HTERT RPE-1 (cell line): ENCODE measurements around the gene POMT2.
"Not testable (repeated sequence)": the region's sequence is repeated elsewhere in the genome, so short reads cannot be mapped to it uniquely, and the experiment has no call there.

Experiments used
- in situ Hi-C: fragments of 300-500 bp; cut with MboI; formaldehyde crosslinking; loops from 4 replicates; pipeline ENCODE4 v1.14.3; 2020; ENCODE audit warnings: low sequenced_read_pairs

The POMT2 gene, protein sequence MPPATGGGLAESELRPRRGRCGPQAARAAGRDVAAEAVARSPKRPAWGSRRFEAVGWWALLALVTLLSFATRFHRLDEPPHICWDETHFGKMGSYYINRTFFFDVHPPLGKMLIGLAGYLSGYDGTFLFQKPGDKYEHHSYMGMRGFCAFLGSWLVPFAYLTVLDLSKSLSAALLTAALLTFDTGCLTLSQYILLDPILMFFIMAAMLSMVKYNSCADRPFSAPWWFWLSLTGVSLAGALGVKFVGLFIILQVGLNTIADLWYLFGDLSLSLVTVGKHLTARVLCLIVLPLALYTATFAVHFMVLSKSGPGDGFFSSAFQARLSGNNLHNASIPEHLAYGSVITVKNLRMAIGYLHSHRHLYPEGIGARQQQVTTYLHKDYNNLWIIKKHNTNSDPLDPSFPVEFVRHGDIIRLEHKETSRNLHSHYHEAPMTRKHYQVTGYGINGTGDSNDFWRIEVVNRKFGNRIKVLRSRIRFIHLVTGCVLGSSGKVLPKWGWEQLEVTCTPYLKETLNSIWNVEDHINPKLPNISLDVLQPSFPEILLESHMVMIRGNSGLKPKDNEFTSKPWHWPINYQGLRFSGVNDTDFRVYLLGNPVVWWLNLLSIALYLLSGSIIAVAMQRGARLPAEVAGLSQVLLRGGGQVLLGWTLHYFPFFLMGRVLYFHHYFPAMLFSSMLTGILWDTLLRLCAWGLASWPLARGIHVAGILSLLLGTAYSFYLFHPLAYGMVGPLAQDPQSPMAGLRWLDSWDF

DNA sequence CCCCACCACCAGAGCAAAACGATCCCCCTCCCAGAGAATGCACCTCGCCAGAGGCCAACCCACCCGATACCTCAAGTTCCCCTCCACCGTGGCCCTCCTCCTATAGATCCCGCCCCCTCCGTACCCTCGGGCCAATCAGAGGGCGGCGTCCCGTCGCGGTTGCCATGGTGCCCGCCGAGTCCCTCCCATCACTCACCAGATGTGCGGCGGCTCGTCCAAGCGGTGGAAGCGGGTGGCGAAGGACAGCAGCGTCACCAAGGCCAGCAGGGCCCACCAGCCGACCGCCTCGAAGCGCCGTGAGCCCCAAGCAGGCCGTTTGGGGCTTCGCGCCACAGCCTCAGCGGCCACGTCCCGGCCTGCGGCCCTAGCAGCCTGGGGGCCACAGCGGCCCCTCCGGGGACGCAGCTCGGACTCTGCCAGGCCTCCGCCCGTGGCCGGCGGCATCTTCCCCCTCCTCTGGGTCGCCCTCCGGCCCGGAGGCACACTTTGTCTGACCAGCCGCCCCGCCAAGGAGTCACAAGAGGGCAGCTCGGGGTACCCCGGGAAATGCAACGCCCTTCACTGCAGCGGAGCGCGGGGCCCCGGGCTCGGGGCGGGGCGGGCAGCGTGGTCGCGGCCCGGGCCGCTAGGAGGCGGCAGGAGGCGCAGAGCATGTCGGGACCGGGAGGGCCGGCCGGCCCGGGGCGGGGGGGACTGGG, at the start of gene POMT2:
Gene POMT2 (minus strand): TSS at position 646 of the 698 bp plus-strand sequence. CDS start 202 bp downstream, at position 444.
- in situ Hi-C loops: no loop called here

DNA sequence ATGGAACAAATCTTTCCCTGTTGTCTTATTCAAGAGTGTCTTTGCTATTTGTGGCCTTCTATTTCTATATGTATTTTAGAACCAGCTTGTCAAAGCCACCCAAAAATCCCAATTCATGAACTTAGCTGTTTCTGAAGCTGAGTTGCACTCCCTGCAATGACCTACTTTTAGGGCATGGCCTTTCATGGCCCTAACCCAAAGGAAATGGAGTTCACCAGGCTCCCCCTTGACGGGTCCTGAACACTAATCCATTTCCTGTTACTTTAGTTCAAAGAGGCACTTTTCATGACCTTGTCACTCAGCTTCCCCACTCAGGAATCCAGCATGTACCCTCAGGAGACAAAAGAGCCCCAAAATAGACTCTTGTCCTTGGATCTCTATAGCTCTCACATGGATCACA, 48.6 kb upstream of the POMT2 start:
- in situ Hi-C loops: no loop called here

DNA sequence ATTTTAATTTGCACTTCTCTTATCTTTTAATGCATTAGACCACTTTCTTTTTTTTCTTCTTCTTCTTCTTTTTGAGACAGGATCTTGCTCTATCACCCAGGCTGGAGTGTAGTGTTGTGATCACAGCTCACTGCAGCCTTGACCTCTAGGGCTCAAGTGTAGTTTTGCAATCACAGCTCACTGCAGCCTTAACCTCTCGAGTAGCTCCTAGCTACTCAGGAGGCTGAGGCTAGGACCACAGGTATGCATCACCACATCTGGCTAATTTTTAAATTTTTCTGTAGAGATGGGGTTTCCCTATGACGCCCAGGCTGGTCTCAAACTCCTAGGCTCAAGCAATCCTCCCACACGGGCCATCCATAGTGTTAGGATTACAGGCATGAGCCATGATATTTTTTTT, 43.5 kb upstream of the POMT2 start:
- in situ Hi-C loops: no loop called here

DNA sequence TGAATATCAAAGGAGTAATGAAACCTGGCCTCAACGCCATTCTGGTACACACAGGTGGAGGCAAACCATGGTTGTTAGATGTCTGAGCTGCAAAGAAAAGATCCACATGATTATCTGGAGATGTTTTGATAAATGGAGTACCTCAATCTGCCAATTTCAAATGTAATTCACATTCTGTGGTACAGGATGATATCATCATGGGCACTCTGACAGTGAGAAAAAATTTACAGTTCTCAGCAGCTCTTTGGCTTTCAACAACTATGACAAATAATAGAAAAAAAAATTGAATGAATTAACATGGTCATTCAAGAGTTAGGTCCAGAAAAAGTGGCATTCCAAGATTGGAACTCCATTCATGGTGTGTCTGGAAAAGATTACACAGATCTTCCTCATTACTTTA, 38.9 kb upstream of the POMT2 start:
- in situ Hi-C loops: no loop called here

DNA sequence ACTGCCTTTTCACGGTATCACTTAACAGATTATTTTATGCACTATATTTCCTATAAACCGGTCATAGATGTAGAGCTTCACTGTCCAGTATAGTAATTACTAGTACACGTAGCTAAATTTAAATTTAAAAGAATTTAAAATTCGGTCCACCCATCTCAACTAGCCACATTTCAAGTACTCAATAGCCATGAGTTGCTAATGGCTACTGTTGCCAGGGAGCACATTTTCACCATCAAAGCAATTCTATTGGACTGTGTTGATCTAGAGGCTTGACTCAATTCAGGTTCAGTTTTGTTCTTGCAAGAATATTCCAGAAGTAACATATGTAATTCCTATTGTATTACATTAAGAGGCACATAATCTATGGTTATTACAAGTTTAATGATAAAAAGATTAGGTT, 36.2 kb upstream of the POMT2 start:
- in situ Hi-C loops: no loop called here

DNA sequence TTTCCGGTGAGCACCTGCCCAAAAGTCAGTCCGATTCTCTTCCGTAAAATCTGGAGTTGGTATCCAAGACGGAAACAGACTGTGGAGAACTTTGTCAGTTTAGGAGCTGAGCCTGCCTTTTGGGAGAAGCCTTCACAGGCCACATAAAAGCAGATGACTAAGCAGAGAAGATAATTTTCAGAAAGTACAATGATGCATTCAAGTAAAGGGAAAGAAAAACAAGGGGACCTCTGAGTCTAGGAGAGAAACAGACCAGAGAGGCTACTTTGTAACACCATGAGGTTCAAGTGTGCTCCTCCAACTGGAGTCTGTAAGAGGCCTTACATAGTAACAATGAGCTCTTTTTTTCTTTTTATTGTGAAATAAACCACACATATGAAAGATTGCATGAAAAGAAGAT, 35.1 kb upstream of the POMT2 start:
- in situ Hi-C loops: no loop called here

DNA sequence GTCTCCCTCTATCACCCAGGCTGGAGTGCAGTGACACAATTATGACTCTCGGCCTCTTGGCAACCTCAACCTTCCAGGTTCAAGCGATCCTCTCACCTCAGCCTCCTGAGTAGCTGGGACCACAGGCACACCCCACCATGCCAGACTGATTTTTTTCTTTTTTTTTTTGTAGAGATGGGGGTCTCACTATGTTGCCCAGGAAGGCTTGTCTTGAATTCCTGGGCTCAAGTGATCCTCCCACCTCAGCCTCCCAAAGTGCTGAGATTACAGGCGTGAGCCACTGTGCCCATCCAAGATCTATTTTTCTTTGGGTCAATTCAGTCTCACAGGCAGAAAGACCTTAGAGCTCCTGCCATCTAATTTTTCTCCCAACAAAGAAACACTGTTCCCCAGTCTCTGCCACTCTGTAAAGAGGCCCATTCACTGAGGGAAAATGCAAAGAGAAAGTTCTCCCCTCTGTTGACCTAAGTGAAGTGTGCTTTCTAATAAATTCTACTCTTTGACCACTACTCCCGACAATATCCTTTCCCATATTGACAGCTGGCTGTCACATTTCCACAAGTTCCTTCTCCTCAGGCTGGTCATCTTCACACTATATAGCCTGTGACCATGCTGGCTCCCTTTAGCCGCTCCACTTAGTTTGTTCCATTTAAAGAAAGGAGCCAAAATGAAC, 32.9 kb upstream of the POMT2 start:
- in situ Hi-C loops: no loop called here

DNA sequence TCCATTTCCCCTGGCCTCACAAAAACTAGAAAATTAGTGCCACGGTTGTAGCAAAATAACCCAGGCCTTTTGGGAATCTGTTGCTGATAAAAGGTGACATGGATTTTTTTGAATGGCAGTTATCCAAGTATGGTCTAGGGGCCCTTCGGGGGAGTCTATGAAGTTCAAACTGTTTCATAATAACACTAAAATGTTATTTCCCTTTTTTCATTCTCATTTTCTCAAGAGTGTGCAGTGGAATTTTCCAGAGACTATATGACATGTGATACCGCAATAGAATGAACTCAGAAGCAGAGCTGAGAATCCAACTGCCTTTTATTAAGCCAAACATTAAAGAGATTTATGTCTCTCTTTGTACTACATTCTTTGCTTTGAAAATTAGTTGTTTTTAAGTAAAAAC, 27.1 kb upstream of the POMT2 start:
- in situ Hi-C loops: no loop called here

DNA sequence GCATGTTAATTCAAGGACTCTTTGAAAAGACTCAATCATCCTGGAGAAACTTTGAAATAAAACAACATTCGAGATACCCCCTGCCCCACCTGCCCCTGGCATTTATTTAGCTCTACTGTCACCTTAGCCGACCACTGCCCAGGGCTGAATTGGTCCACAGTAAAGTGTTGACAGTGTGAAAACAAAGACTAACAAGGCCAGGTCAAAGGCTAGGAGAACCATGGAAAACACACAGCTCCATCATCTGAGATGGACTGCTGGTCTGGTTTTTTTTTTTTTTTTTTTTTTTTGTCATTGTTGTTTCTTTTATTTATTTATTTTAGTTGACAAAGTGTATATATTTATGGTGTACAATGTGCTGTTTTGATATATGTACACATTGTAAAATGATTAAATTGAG, 25.8 kb upstream of the POMT2 start:
- in situ Hi-C loops: no loop called here

DNA sequence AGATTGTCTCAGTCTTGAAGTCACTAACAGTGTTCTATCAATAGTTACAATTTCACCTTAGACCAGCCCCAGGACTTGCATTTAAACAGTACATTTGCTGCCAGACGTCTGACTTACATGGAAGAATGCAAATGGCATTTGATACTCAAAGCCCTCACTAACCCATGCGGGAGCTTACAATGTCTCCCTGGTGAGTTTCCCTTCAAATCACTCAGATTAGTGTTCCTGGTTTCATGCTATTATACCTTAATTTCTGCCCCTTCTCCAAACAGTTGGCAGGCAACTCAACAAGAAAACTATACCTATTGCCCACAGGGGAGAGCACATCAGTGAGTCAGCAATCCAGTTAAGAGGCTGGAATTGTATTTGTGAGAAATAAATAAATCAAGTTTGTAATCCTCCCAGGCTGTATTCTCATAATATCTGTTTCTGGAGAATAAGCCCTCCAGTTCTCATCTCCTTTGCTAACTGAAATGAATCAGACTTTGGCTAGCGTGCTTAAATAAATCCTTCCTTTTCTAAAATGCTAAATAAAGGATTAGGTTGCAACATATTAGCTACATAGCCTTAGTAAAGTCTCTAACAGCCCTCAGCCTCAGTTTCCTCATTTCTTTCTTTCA, 23.8 kb upstream of the POMT2 start:
- in situ Hi-C loops: no loop called here

DNA sequence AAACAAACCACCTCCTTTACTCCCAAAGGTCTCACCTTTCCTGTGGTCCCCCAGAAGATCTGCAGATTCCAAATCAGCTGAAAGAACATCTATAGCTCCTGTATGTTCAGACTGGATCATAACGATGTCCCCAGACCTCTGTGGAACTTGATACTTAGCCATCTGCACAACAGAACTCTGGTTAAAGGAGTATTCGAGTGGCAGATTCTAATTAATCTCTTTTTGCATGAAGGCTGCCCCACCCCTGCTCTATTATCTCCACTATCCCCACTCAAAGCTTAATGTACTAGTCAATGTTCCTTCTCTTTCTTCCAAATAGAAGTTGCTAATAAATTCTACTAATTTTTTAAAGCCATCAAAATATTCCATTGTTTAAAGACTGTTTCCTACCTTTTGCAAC, 23.0 kb upstream of the POMT2 start:
- in situ Hi-C loops: no loop called here

DNA sequence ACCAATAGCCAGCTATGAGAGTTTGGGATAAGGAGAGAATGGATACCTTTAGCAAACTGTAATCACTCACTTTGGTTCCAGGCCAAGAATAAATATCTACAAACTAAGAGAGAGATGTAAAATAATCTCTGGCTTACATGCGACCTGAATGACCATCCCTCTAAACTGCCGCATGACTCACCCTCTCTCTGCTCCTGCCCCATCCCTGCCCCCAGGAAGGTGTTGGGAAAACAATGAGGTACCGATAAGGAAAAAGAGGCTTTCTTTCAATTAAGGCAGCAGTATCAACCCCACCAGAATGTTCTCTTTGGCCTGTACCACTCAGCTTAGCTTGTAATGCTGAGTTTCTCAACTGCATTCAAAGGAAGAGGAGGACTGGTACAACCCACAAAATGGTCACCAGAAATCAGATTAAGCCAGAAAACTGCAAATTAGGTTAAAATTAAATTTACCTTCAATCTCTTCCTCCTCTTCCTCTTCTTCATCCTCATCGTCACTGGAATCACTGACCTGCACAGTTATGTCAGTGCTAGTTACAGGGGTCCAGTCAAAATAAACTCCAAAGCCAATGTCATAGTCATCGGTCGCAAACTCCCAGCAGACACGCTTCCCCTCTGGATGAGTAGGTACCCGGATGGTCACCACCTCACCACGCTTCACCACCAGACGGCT, 22.2 kb upstream of the POMT2 start:
- in situ Hi-C loops: no loop called here

DNA sequence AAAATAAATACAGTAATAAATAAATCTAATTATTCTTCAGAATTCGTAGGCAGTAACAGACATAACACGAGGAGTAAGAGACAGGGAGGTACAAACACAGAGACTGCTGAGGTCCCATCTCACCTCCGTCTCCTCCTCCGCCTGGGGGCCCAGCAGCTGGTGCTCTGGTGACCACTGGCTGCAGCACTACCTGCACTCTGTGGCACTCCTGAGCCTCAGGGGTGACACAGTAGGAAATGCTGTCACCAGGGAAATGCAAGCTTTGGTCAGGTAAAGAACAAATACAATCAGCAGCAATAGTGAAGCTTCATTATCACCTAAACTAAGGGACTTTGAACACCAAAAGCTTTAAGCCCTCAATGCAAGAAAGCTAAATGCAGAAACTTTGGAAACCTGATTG, 19.7 kb upstream of the POMT2 start:
- in situ Hi-C loops: no loop called here

DNA sequence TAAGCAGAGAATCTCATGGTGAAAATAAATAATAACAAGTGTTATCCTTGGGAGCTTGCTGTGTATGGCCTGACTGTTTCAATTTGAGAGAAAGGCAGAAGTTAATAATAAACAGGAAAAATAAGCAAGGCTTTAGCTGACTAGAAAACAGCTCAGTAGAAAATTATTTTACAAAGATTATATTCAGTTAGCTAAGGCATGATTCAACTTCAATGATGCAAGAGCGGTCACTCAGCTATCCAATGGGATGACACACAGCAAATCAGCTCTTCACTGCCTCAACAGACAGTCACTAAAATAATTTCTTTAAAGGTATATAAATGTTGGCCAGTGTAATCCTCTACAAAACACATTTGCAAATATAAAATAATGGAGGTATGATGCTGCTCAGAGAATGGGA, 18.7 kb upstream of the POMT2 start:
- in situ Hi-C loops: no loop called here

DNA sequence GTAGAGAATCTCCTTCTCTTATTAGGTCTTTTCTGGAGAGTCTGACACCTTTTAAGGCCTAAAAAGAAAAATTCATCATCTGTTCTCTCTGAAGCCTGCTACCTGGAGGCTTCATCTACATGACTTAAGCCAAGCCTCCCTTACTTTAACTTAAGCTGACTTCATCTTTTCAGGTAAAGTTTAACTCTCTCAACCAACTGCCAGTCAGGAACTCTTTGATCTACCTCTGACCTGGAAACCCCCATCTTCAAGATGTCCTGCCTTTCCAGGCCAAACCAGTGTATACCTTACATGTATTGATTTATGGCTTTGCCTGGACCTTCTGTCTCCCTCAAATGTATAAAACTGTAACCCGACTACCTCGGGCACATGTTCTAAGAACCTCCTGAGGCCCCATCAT, 17.6 kb upstream of the POMT2 start:
- in situ Hi-C loops: no loop called here

DNA sequence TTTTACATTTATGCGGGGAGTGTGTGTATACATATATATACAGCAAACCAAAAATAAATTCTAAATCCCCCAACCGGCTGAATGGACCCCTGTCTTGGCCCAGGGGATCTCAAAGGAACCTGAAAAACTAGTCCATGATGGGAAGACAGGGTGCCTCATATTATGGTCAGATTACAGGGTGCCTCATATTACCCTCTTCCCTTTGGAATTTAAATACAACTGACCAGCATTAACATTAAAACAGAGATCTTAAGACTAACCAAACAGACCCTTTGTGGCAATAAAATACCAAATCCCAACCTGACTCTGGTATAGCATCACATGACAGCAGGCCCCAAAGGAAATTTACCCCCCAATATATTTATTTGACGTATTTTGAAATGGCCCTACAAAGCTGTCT, 17.2 kb upstream of the POMT2 start:
- in situ Hi-C loops: no loop called here

DNA sequence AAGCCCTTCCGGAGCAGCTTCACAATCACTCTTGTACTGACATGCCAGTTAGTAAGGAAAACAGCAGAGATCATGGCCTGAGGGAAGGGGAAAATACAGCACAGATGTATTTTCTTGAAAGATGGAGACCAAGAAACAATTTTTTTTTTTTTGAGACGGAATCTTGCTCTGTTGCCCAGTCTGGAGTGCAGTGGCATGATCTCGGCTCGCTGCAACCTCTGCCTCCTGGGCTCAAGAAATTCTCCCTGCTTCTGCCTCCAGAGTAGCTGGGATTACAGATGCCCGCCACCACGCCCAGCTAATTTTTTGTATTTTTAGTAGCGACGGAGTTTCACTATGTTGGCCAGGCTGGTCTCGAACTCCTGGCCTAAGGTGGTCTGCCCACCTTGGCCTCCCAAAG, 16.6 kb upstream of the POMT2 start:
- in situ Hi-C loops: not testable (repeated sequence)

DNA sequence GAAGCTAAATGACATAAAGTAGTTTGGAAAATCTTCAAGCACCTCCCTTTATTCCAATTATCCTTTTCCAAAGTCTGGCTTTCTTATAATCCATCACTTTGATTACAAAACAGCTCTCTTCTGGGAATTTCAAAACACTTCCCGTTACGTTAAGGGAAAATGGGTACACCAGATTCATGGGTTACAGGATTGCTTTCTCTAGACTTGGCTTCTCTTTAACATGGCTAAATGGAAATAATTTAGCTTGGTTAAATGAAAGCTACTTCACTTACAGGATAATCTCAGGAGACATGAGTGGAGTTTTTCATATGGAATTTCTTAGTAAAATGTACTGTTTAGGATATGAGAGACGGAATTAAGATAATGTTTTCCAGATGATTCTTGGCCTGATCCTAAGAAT, 14.9 kb upstream of the POMT2 start:
- in situ Hi-C loops: no loop called here

DNA sequence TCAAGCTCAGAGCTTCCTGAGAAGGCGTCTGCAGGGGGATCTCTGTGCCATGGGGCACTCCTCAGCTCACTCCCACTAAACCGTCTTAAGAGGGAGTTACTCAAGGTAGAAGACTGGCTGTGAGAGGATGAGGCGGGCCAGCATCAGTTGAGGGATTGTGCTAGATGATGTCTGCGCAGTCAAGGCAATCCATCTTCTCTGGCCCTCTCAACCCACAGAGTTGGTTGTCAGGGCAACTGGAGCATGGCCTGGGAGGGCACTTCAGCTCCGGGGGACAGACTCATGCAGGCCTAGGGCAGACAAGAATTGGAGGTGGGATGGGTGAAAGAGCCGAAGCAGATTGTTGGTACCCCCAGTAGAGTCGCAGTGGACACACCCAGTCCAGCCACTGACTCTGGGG, 9.2 kb upstream of the POMT2 start:
- in situ Hi-C loops: no loop called here

DNA sequence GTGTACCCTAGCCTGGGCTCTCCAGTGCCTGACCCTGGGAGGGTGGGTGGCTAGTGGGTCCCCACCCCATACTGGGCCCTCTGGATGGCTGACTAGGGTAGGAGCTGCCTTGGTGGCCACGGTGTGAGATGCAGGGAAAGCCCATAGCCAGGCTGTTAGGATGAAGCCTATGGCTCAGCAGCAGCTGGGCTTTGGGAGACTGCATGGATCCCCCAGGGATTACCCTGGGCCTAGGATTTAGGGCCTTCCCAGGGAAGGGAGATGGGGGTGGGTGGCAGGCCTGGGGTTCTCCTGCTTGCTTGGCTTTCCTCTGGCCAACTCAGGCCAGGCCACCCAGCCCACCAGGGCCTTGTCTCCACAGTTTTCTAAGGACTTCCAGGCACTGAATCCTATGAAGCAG, 6.4 kb upstream of the POMT2 start:
- in situ Hi-C loops: no loop called here
